Right lobe of liver (tissue), 6 donors: ENCODE results near the gene OTOP2. TPM values are rescaled to one million over a fixed set of nuclear protein-coding genes. Genes with fewer than 3 reads are reported as not detected.

Experiments used
- ATAC-seq, 4 donors: fragments of 200-7000 bp; cut with Tn5 transposase; one replicate each; pipeline ENCODE4 v1.9.1; 2020; ENCODE audit warnings: mild to moderate bottlenecking in 4 of 4, moderate library complexity in 4 of 4
- DNase-seq, 3 donors: peaks; one replicate each; pipeline ENCODE4 v3.0.0-alpha.2; 2020
- H3K27ac ChIP-seq, 3 donors: fragments of 200-600 bp; one replicate each; pipeline ENCODE4 v1.8.0; 2022
- H3K27me3 ChIP-seq, 2 donors: fragments of 200-600 bp; one replicate each; pipeline ENCODE4 v1.8.0; 2022
- H3K36me3 ChIP-seq, 4 donors: fragments of 200-600 bp; sonication (generic) in 1 of 4; one replicate each; pipeline versions ENCODE4 v1.5.1 to v1.8.0; 2017 to 2022; ENCODE audit warnings: control low read depth in 1 of 4
- H3K4me1 ChIP-seq, 4 donors: fragments of 200-600 bp; sonication (generic) in 1 of 4; one replicate each; pipeline versions ENCODE4 v1.5.1 to v1.8.0; 2017 to 2022; ENCODE audit warnings: control low read depth in 1 of 4
- H3K4me3 ChIP-seq, 3 donors: fragments of 200-600 bp; one replicate each; pipeline ENCODE4 v1.8.0; 2022
- H3K9me3 ChIP-seq, 4 donors: fragments of 200-600 bp; sonication (generic) in 1 of 4; one replicate each; pipeline versions ENCODE4 v1.5.1 to v1.8.0; 2017 to 2022; ENCODE audit warnings: control low read depth in 1 of 4
- CTCF ChIP-seq, 4 donors: fragments of 200-600 bp in 3 of 4; fragments of 450-650 bp in 1 of 4; IDR thresholded peaks; one replicate each; pipeline versions ENCODE4 v1.5.1 to v1.8.0; 2016 to 2022; ENCODE audit warnings: antibody characterized with exemption in 4 of 4, mild to moderate bottlenecking in 2 of 4
- POLR2A ChIP-seq: fragments of 450-650 bp; IDR thresholded peaks from one replicate; pipeline ENCODE4 v1.6.1; 2017; ENCODE audit warnings: antibody characterized with exemption, mild to moderate bottlenecking
- WGBS: methylation state at CpG from one replicate; pipeline ENCODE4 v1.1.6; 2018; ENCODE audit warnings: low coverage, low lambda C conversion rate; ENCODE audit not compliant: insufficient coverage; ENCODE audit errors: missing lambda C conversion rate; 5-methylcytosine and 5-hydroxymethylcytosine counted together
- intact Hi-C, 2 donors: fragments of 100-400 bp; cut with DNase I; formaldehyde crosslinking; loops; one replicate each; pipeline versions ENCODE4 v1.11.2 to v1.14.1; 2022
- total RNA-seq, 6 experiments: library from RNA; depleted of rRNA in 2 of 6; stranded (reverse); fragments of >200 nt in 2 of 6; fragmentation: NEBNext Ultra II Directional in 3 of 6; extraction: Animal tissue kit (Norgen Biotek cat#: 25700) in 3 of 6; gene quantifications; one replicate each; pipeline versions ENCODE4 v1.1.0 to v1.2.4, GENCODE V29; 2016 to 2023
- donor health status: DM: no; HTN: yes; CAD: no.
- donor health status: DM: no; HTN: no; CAD: no.
- donor health status: DM: no; HTN: no; CAD: no.
- donor health status: DM: no; HTN: yes; CAD: no.
- donor health status: DM: no; HTN: yes; CAD: no.

Gene OTOP2
- total RNA-seq, 6 experiments from 2014 or later = not detected

DNA sequence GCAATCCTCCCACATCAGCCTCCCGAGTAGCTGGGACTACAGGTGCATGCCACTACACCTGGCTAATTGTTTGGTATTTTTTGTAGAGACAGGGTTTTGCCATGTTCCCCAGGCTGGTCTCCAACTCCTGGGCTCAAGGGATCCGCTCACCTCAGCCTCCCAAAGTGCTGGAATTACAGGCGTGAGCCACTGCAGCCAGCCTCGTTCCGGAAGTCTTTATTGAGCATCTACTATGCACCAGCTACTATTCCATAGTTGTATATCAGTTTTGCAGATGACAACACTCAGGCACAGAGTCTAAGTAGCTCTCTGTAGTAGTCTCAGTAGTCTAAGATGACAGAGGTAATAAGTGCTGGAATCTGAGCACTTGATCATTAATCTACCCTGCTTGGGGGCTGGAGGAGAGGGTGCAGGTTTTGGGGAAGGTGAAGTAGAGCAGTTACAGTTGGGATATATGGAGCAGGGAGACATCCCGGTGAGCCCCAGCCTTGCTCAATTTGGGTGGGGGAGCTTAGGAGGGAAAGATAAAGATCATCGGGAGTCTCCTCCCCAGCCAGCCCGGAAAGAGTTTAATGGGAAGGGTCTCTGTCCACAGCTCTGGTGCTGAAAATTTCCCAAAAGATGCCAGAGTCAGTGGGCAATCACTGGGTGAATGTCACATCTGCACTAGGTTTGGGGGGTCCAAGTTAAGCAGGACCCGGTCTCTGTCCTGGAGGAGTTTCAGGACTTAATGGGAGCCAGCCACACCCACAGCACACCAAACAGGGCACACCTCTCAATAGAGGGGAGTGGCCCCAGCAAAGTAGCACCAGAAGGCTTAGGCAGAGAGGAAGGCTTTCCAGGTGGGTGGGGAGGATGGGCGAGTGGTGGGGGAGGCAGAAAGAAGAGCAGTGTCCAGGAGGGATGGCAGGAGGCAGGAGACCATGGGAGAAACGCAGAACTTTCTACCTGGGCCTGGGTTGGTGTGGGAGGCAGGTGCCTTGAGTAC is 13.3 kb downstream of the OTOP2 start:
- 25% methylated on average over 6 of the region's 11 CpGs for WGBS
- Histone ChIP-seq H3K36me3 (no peaks in the 10 kb centered on the region), H3K9me3 (no peaks in the 10 kb centered on the region), H3K4me1 (peaks cover 0 to 7% (median 0%) of the 10 kb centered on the region in 4 donors), H3K4me3 (no peak overlapping the region), H3K27me3 (no peaks in the 10 kb centered on the region), H3K27ac (no peak overlapping the region)
- intact Hi-C loops = no loop called here
- TF ChIP-seq POLR2A (no peak), CTCF (IDR thresholded peaks at IDR 0.05) (no peak)
- ATAC-seq (no peak), DNase-seq (peak in 1 of 3 donors; percentile 16)

DNA sequence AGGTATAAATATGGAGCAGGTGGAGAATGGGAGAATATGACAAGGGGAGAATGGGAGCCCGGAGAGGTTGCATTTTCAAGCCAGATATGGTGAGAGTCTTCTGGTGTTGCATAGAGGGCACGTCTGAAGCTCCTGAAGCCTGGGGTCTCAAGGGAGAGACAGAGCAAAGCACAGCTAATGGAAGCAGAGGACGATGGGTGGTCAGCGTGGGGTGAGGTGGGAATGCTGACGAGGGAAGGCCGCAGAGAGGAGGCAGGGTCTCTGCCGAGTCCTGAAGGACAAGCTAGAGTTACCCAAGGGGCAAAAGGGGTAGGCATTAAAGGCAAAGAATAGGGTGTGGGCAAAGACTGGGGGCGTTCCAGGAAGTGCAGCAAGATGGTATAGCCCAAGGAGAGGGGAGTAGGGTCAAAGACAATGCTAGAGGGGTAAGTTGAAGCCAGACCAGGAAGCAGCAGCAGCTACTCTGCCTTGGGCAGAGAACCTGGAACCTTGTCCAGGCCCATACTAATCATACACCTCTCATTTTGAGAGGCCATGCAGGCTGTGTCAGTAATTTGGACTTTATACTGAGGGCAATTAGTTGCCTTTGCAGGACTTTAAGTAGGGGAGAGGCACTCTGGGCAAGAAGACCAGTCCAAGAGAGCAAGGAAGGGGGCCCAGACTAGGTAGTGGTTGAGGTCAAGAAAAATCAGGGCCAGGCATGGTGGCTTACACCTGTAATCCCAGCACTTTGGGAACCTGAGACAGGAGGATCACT is 14.3 kb downstream of the OTOP2 start:
- DNase-seq = no peak
- Histone ChIP-seq H3K36me3 (no peaks in the 10 kb centered on the region), H3K27ac (no peak overlapping the region), H3K4me3 (no peak overlapping the region), H3K27me3 (no peaks in the 10 kb centered on the region), H3K4me1 (peaks cover 0 to 7% (median 0%) of the 10 kb centered on the region in 4 donors), H3K9me3 (no peaks in the 10 kb centered on the region)
- intact Hi-C loops = no loop called here
- TF ChIP-seq CTCF (IDR thresholded peaks at IDR 0.05) (no peak), POLR2A (no peak)
- no peak for ATAC-seq
- WGBS = 53% methylated on average over 5 of the region's 8 CpGs

GRCh38 chr17:74939534-74939933 is 15.5 kb downstream of the OTOP2 start:
- 47% methylated on average over 8 of the region's 8 CpGs for WGBS
- ATAC-seq (no peak), DNase-seq (no peak)
- intact Hi-C loops = no loop called here
- Histone ChIP-seq H3K9me3 (no peaks in the 10 kb centered on the region), H3K4me3 (no peak overlapping the region), H3K36me3 (no peaks in the 10 kb centered on the region), H3K4me1 (peaks cover 0 to 7% (median 0%) of the 10 kb centered on the region in 4 donors), H3K27ac (no peak overlapping the region), H3K27me3 (no peaks in the 10 kb centered on the region)
- TF ChIP-seq POLR2A = no peak

GRCh38 chr17:74941128-74941725 is 17.2 kb downstream of the OTOP2 start:
- ATAC-seq (no peak), DNase-seq (no peak)
- Histone ChIP-seq H3K4me1 (no peaks in the 10 kb centered on the region), H3K36me3 (no peaks in the 10 kb centered on the region), H3K9me3 (no peaks in the 10 kb centered on the region), H3K4me3 (no peak overlapping the region), H3K27ac (no peak overlapping the region), H3K27me3 (no peaks in the 10 kb centered on the region)
- intact Hi-C loops = no loop called here
- TF ChIP-seq POLR2A (no peak), CTCF (IDR thresholded peaks at IDR 0.05) (no peak)
- 60% methylated on average over 1 of the region's 21 CpGs for WGBS
